Calu3 (cell line): ENCODE measurements around the gene MEN1. TPM values are rescaled to one million over a fixed set of nuclear protein-coding genes. Genes with fewer than 3 reads are reported as not detected.

Experiments used
- BruUV-seq: library from RNA; stranded (reverse); fragments of 400-500 nt; replicated peaks from 2 replicates; lab custom pipeline; 2021; lab: Mats Ljungman, UMichigan
- CTCF ChIA-PET: fragments of 300-600 bp; sonication (Branson Sonifier 250); formaldehyde crosslinking; loops from one replicate; lab custom pipeline; 2022; ENCODE audit warnings: antibody characterized with exemption; lab: Charles Lee
- DNase-seq: peaks from one replicate; pipeline ENCODE4 v3.0.0; 2022
- H3K27ac Mint-ChIP-seq: one replicate; pipeline ENCODE4 v1.8.0; 2022; ENCODE audit warnings: mixed read lengths; ENCODE audit not compliant: unreplicated experiment
- H3K27me3 Mint-ChIP-seq: one replicate; pipeline ENCODE4 v1.8.0; 2022; ENCODE audit warnings: mixed read lengths; ENCODE audit not compliant: unreplicated experiment
- H3K36me3 Mint-ChIP-seq: one replicate; pipeline ENCODE4 v1.8.0; 2022; ENCODE audit warnings: mild to moderate bottlenecking, moderate library complexity, mixed read lengths; ENCODE audit not compliant: insufficient read depth, unreplicated experiment
- H3K4me1 Mint-ChIP-seq: one replicate; pipeline ENCODE4 v1.8.0; 2022; ENCODE audit warnings: mild to moderate bottlenecking, low read depth, mixed read lengths; ENCODE audit not compliant: unreplicated experiment
- H3K4me3 Mint-ChIP-seq: one replicate; pipeline ENCODE4 v1.8.0; 2022; ENCODE audit warnings: mild to moderate bottlenecking, low read depth, moderate library complexity, mixed read lengths; ENCODE audit not compliant: unreplicated experiment
- H3K9me3 Mint-ChIP-seq: one replicate; pipeline ENCODE4 v1.8.0; 2022; ENCODE audit warnings: low read depth, mixed read lengths; ENCODE audit not compliant: unreplicated experiment
- CTCF ChIP-seq: fragments of 200-600 bp; IDR thresholded peaks from one replicate; pipeline ENCODE4 v1.8.0; 2022; ENCODE audit warnings: antibody characterized with exemption; ENCODE audit not compliant: unreplicated experiment
- intact Hi-C: fragments of 100-400 bp; cut with micrococcal nuclease; formaldehyde crosslinking; loops from one replicate; pipeline ENCODE4 v1.10.0; 2022; ENCODE audit not compliant: unreplicated experiment
- total RNA-seq: library from RNA; stranded (reverse); gene quantifications from 2 replicates; pipeline ENCODE4 v1.2.3, GENCODE V29; 2022

MEN1 gene
- total RNA-seq, 1 experiment from 2014 or later, result 39.8 TPM

GRCh38 chr11:64814712-64815187, 4.4 kb upstream of the MEN1 start:
- Mint-ChIP-seq H3K36me3 (peaks cover 14% of the 10 kb centered on the region), H3K4me1 (peaks cover 10% of the 10 kb centered on the region), H3K27me3 (no peaks in the 10 kb centered on the region), H3K9me3 (no peaks in the 10 kb centered on the region), H3K4me3 (no peak overlapping the region), H3K27ac (no peak overlapping the region)
- TF ChIP-seq CTCF, result no peak
- DNase-seq, result no peak
- intact Hi-C loops, result no loop called here
- CTCF ChIA-PET, result no interaction called here
- no TSS peak for BruUV-seq

GRCh38 chr11:64813826-64814225, 3.5 kb upstream of the MEN1 start:
- intact Hi-C loops, result no loop called here
- DNase-seq, result no peak
- TF ChIP-seq CTCF, result no peak
- Mint-ChIP-seq H3K9me3 (no peaks in the 10 kb centered on the region), H3K36me3 (peaks cover 22% of the 10 kb centered on the region), H3K27me3 (no peaks in the 10 kb centered on the region), H3K4me3 (no peak overlapping the region), H3K4me1 (peaks cover 10% of the 10 kb centered on the region), H3K27ac (no peak overlapping the region)
- BruUV-seq, result no TSS peak
- CTCF ChIA-PET, result no interaction called here

- no peaks in the 10 kb centered on the region for H3K27me3 Mint-ChIP-seq
- peaks cover 30% of the 10 kb centered on the region for H3K36me3 Mint-ChIP-seq
- H3K4me1 Mint-ChIP-seq, result peaks cover 9% of the 10 kb centered on the region
- CTCF ChIA-PET, result interaction anchor here (0.6 to 1.0 kb wide), 3 partner anchors 32 to 778 kb away, joined by 3 to 4 read pairs (median 4); partner anchors contain the start of gene SF1
- TF ChIP-seq CTCF, result no peak
- peak overlapping the region; percentile 70 for H3K27ac Mint-ChIP-seq
- no TSS peak for BruUV-seq
- no peaks in the 10 kb centered on the region for H3K9me3 Mint-ChIP-seq
- no peak for DNase-seq
- intact Hi-C loops, result no loop called here
- H3K4me3 Mint-ChIP-seq, result peak overlapping the region; percentile 97
Observed at GRCh38 chr11:64810891-64811272, 531 bp upstream of the MEN1 start.

GRCh38 chr11:64809781-64810241, 540 bp downstream of the MEN1 start:
- BruUV-seq, result no TSS peak
- TF ChIP-seq CTCF, result no peak
- H3K27me3 Mint-ChIP-seq, result no peaks in the 10 kb centered on the region
- CTCF ChIA-PET, result interaction anchor here (0.7 to 0.9 kb wide), 3 partner anchors 12 to 136 kb away, joined by 3 to 7 read pairs (median 3); no protein-coding TSS in a partner anchor
- peak; percentile 16 for DNase-seq
- H3K27ac Mint-ChIP-seq, result peak overlapping the region; percentile 70
- H3K36me3 Mint-ChIP-seq, result peaks cover 35% of the 10 kb centered on the region
- H3K4me3 Mint-ChIP-seq, result peak overlapping the region; percentile 97
- no peaks in the 10 kb centered on the region for H3K4me1 Mint-ChIP-seq
- intact Hi-C loops, result no loop called here
- no peaks in the 10 kb centered on the region for H3K9me3 Mint-ChIP-seq
